Kidney epithelial cell (primary cell): ENCODE data around the gene ABCC8. TPM values are rescaled to one million over a fixed set of nuclear protein-coding genes. Genes with fewer than 3 reads are reported as not detected.

Experiments used
- DNase-seq: peaks from one replicate; pipeline ENCODE4 v3.0.0-alpha.2; 2010; ENCODE audit warnings: low read depth
- H3K27me3 ChIP-seq: 2 replicates; pipeline ENCODE4 v1.6.0; 2011; ENCODE audit warnings: low read length; ENCODE audit not compliant: control insufficient read depth, insufficient read depth
- H3K36me3 ChIP-seq: 2 replicates; pipeline ENCODE4 v1.5.1; 2011; ENCODE audit warnings: low read length; ENCODE audit not compliant: control insufficient read depth, insufficient read depth
- H3K4me3 ChIP-seq: 2 replicates; pipeline ENCODE4 v1.5.1; 2011; ENCODE audit warnings: low read depth, mild to moderate bottlenecking, control low read depth, low read length
- total RNA-seq: library from RNA; depleted of rRNA; stranded (reverse); fragments of >200 nt; gene quantifications from 2 replicates; pipeline ENCODE4 v1.2.3, GENCODE V29; 2015
- TF ChIP-seq, protein P1 (sequence below): IDR thresholded peaks from 2 replicates; pipeline ENCODE4 v1.5.1; 2011; ENCODE audit warnings: mild to moderate bottlenecking, moderate library complexity, low read length, control low read depth, inconsistent platforms; ENCODE audit not compliant: insufficient read depth, poor library complexity, severe bottlenecking

The ABCC8 gene
- total RNA-seq, 1 donor from 2014 or later = not detected

DNA sequence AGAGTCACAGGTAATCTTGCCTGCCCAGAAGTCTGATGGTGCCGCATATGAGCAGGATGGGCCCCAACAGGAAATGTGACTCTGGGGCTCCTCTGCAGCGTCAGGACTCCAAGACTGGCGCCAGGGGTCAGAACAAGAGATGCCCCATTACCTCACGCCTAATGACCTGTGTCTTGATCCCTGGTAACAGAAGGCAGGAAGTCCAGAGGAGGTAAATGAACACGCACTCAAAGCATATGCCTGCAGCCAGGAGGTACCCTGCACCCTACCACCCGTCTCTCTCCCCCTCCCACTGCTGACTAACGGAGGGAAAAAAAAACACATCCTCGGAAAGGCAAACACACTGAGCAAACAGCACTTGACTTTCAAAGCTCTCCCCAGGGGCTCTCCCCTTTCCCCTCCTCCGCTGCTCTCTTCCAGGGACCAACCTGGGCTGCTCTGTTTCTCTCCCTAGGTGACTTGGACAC lies 37.3 kb downstream of the ABCC8 start:
- Histone ChIP-seq H3K36me3 (no peaks in the 10 kb centered on the region), H3K27me3 (peaks cover 18% of the 10 kb centered on the region), H3K4me3 (no peak overlapping the region)
- TF ChIP-seq, protein P1, sequence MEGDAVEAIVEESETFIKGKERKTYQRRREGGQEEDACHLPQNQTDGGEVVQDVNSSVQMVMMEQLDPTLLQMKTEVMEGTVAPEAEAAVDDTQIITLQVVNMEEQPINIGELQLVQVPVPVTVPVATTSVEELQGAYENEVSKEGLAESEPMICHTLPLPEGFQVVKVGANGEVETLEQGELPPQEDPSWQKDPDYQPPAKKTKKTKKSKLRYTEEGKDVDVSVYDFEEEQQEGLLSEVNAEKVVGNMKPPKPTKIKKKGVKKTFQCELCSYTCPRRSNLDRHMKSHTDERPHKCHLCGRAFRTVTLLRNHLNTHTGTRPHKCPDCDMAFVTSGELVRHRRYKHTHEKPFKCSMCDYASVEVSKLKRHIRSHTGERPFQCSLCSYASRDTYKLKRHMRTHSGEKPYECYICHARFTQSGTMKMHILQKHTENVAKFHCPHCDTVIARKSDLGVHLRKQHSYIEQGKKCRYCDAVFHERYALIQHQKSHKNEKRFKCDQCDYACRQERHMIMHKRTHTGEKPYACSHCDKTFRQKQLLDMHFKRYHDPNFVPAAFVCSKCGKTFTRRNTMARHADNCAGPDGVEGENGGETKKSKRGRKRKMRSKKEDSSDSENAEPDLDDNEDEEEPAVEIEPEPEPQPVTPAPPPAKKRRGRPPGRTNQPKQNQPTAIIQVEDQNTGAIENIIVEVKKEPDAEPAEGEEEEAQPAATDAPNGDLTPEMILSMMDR = no peak
- peak; percentile 1 for DNase-seq

DNA sequence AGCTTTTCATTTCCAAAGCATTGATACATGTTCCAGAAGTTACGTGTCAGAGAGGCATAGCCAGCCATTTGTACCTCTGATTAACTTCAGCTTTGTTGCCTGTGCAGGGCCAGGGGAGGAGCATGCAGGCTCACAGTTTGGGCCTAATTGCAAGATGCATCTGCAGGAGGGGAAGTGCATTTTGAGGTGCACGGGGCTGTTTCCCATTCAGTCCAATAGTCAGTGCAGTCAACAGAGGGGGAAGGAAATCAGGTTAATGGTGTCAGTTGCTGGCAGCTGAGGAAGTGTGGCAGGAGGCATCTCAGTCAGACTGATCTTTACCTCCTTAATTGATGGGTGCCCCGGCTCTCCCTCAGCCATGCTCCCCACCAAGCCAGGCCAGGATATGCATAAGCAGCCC lies 39.3 kb downstream of the ABCC8 start:
- TF ChIP-seq, protein P1 = no peak
- no peak for DNase-seq
- H3K27me3 ChIP-seq = peaks cover 9% of the 10 kb centered on the region
- no peaks in the 10 kb centered on the region for H3K36me3 ChIP-seq
- H3K4me3 ChIP-seq = no peak overlapping the region

DNA sequence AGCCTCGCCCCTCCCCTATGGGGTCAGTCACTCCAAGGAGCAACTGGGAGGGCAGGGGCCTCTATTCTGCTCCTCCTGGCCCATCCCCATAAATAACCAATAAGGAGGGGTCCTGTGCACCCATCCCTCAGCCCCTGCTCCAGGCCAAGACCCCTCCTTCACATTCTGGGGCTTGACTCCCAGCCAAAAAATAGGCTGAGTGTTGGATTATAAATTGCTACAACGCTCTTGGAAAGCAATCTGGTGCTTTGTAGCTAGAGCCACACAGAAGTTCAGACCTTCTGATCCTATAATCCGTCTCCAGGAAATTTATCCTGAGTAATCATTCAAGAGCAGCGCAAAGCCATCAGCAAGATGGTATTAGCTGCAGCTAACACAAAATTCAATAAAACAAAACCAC lies 42.5 kb downstream of the ABCC8 start:
- H3K36me3 ChIP-seq = no peaks in the 10 kb centered on the region
- DNase-seq = no peak
- peaks cover 2% of the 10 kb centered on the region for H3K27me3 ChIP-seq
- no peak overlapping the region for H3K4me3 ChIP-seq
- TF ChIP-seq, protein P1 = no peak

DNA sequence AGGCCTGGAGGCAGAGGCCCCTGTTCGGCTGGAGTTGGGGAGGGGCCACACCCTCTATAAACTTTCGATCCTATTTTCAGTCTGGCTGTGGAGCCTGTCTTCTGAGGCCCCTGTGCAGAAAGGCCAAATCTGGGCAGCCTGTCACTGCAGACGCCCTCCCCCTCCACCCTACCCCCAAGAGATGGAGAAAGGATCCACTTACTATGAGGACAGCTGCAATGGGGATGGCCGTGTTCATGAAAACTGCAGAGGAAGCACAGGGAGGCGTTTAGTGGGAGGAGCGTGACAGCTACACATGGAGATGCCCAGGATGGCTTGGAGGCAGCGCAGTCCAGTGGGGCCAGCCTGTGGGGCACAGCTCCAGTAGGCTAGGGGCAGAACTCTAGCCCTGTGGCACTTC lies 44.6 kb downstream of the ABCC8 start:
- peaks cover 2% of the 10 kb centered on the region for H3K27me3 ChIP-seq
- no peaks in the 10 kb centered on the region for H3K36me3 ChIP-seq
- no peak overlapping the region for H3K4me3 ChIP-seq
- TF ChIP-seq, protein P1 = no peak
- DNase-seq = no peak

DNA sequence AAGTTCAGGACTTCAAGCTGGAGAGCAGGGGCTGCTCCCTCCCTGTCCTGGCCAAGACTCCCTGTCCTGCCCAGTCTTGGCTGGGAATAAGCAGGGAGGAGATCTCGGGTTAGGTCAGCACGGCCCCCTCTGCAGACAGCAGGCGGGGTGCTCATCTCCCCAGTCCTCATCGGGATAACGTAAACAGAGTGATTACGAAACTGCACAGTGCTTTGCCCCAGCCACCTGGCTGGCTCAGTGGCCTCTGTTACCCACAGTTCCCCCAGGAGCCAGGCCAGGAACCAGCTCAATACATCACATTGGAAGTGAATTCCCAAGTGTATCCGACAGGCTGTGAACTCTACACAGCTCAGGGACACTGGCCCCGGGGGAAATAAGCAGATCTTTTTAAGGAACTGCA lies 45.5 kb downstream of the ABCC8 start:
- no peaks in the 10 kb centered on the region for H3K36me3 ChIP-seq
- H3K27me3 ChIP-seq = peaks cover 2% of the 10 kb centered on the region
- no peak for DNase-seq
- TF ChIP-seq, protein P1 = no peak
- no peak overlapping the region for H3K4me3 ChIP-seq

DNA sequence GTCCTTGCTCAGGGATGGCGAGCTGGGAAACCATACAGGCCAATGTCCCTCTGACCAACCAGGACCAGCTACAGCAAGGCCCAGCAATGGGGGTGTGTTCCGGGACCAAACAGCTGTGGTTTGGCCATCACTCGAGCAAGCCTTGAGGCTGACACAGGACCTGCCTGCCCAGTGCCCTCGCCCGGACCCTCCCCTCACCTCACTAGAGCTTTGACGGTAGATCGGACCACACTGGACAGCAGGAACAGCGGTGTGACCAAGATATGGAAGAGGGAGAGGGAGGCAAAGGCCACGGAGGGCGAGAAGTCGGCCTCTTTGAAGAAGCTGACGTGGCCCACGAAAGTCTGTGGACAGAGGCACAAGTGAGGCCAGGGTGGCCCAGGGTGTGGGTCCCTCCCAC lies 46.0 kb downstream of the ABCC8 start:
- Histone ChIP-seq H3K4me3 (no peak overlapping the region), H3K36me3 (no peaks in the 10 kb centered on the region), H3K27me3 (peaks cover 2% of the 10 kb centered on the region)
- no peak for DNase-seq
- TF ChIP-seq, protein P1 = no peak
